Measurements from ENCODE around the gene CELF2.

DNA sequence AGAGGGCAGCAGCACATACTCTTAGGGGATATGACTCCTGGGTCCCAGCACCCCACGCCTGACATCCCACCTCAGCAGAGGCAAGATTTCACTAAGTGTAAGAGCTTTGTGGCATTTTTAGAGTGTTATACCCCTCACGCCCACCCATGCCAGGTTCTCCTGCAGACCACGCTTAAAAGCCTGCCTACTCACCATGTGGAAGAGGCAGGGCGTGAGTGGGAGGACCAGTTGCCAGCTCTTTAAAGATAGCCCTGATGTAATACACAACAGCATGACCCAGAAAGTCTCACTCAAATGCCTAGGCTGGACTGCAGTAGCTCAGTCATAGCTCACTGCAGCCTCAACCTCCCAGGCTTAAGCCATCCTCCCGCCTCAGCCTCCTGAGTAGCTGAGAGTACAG is 44.4 kb upstream of the CELF2 start:
- no peak for TF ChIP-seq POU6F1 (CRISPR knock-in tag; IDR thresholded peaks at IDR 0.05; ENCODE audit: borderline replicate concordance, low read depth)
- TF ChIP-seq, protein P1, sequence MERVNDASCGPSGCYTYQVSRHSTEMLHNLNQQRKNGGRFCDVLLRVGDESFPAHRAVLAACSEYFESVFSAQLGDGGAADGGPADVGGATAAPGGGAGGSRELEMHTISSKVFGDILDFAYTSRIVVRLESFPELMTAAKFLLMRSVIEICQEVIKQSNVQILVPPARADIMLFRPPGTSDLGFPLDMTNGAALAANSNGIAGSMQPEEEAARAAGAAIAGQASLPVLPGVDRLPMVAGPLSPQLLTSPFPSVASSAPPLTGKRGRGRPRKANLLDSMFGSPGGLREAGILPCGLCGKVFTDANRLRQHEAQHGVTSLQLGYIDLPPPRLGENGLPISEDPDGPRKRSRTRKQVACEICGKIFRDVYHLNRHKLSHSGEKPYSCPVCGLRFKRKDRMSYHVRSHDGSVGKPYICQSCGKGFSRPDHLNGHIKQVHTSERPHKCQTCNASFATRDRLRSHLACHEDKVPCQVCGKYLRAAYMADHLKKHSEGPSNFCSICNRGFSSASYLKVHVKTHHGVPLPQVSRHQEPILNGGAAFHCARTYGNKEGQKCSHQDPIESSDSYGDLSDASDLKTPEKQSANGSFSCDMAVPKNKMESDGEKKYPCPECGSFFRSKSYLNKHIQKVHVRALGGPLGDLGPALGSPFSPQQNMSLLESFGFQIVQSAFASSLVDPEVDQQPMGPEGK (CRISPR knock-in tag; IDR thresholded peaks at IDR 0.05; ENCODE audit: borderline replicate concordance): no peak
- TF ChIP-seq SNAI2 (CRISPR knock-in tag; IDR thresholded peaks at IDR 0.05): no peak
- no peak for TF ChIP-seq CSDC2 (CRISPR knock-in tag; IDR thresholded peaks at IDR 0.05)
- no peak for TF ChIP-seq ZNF8 (CRISPR knock-in tag; IDR thresholded peaks at IDR 0.05)
- TF ChIP-seq ZFP3 (CRISPR knock-in tag; IDR thresholded peaks at IDR 0.05): no peak
- TF ChIP-seq ZNF70 (CRISPR knock-in tag; IDR thresholded peaks at IDR 0.05): no peak
- TF ChIP-seq PPARA (CRISPR knock-in tag; IDR thresholded peaks at IDR 0.05; ENCODE audit: borderline replicate concordance): no peak
- TF ChIP-seq OSR1 (CRISPR knock-in tag; IDR thresholded peaks at IDR 0.05): no peak

All from SK-N-SH treated with all-trans-retinoic acid at 6 μM for 48 hours (cell line).